ENCODE measurements around the gene NDOR1.
A peak's percentile ranks its signal among the peaks of the same experiment; 100 is the strongest.

NDOR1 gene

DNA sequence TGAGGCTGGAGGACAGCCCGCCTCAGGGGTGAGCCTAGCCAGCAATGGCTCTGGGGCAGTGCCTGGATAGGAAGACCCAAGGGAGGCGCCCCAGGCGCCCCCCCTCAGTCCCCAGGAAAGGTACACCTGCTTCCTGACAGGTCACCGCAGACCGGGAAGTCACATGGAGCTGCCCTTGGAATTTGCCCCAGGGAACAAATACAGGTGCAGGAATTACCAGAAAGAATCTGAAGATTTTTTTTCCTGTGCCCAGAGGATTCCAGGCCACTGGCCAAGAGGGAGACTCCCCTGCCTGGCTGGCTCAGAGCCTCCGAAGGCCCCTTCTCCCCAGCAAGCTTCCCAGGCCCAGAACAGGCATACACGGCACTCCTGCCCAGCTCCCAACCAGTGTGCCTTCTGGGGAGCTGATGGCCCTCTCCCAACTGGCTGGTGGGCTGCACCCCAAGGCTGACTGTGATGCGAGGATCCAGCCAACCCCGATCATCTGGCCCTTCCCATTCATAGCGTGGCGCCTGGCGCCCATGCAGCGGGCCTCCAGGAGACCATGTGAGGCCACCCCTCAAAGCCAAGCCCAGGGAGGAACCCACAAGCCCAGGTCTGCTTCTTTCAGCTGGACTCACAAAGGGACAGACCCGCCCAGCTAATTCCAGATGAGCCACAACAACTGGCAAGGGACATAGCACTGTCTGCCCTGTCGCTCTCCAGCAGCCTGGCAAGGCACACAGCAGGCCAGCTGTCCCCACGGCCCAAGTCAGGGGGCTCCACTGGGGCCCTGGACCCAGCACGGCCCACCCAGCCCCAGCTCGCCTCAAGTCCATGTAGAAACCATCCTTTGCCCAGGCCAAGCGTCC is 7.2 kb upstream of the NDOR1 start:
- Histone ChIP-seq H3K79me2 (ENCODE audit: low read length) (peaks cover 19% of the 10 kb centered on the region), H4K20me1 (ENCODE audit: insufficient read depth, low read length) (no peaks in the 10 kb centered on the region), H3K27me3 (ENCODE audit: low read depth, low read length) (no peaks in the 10 kb centered on the region), H3K27ac (ENCODE audit: low read length) (no peak overlapping the region), H3K4me3 (ENCODE audit: low read length) (no peak overlapping the region), H2AFZ (ENCODE audit: low read depth, low read length) (no peak overlapping the region), H3K4me1 (ENCODE audit: low read length) (peaks cover 11% of the 10 kb centered on the region), H3K36me3 (replicated peaks; ENCODE audit: low read depth, low read length) (no peaks in the 10 kb centered on the region), H3K9ac (ENCODE audit: low read length) (no peak overlapping the region), H3K9me3 (ENCODE audit: insufficient read depth, low read length) (no peaks in the 10 kb centered on the region), H3K4me2 (ENCODE audit: low read length) (no peak overlapping the region)
- TF ChIP-seq EZH2phosphoT487 (IDR thresholded peaks at IDR 0.05; ENCODE audit: low read depth), result no peak
- TF ChIP-seq, protein P1, sequence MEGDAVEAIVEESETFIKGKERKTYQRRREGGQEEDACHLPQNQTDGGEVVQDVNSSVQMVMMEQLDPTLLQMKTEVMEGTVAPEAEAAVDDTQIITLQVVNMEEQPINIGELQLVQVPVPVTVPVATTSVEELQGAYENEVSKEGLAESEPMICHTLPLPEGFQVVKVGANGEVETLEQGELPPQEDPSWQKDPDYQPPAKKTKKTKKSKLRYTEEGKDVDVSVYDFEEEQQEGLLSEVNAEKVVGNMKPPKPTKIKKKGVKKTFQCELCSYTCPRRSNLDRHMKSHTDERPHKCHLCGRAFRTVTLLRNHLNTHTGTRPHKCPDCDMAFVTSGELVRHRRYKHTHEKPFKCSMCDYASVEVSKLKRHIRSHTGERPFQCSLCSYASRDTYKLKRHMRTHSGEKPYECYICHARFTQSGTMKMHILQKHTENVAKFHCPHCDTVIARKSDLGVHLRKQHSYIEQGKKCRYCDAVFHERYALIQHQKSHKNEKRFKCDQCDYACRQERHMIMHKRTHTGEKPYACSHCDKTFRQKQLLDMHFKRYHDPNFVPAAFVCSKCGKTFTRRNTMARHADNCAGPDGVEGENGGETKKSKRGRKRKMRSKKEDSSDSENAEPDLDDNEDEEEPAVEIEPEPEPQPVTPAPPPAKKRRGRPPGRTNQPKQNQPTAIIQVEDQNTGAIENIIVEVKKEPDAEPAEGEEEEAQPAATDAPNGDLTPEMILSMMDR (IDR thresholded peaks at IDR 0.05; ENCODE audit: low read depth, low read length), result no peak

DNA sequence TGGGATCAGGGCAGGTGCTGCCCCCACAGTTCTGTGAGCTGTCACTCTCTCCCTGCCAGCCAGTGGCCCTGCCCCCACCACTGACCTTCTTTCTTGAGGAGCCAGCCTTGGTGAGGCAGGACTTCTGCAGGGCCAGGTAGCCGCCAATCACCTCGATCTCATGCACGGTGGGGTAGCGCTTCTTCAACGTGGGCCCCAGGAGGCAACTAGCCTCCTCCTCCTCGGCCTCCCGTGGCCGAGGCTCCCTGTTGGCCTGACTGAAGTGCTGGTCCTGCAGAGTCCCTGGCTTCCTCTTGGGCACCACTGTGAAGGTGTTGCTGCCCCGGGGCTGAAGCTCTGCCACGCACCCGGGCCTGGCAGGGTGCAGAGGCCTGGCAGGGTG is 6.6 kb upstream of the NDOR1 start:
- Histone ChIP-seq H3K9ac (ENCODE audit: low read length) (no peak overlapping the region), H3K79me2 (ENCODE audit: low read length) (peaks cover 25% of the 10 kb centered on the region), H3K4me3 (ENCODE audit: low read length) (no peak overlapping the region), H3K4me1 (ENCODE audit: low read length) (peaks cover 17% of the 10 kb centered on the region), H3K4me2 (ENCODE audit: low read length) (no peak overlapping the region), H3K27ac (ENCODE audit: low read length) (no peak overlapping the region), H3K36me3 (replicated peaks; ENCODE audit: low read depth, low read length) (no peaks in the 10 kb centered on the region), H4K20me1 (ENCODE audit: insufficient read depth, low read length) (no peaks in the 10 kb centered on the region), H3K9me3 (ENCODE audit: insufficient read depth, low read length) (no peaks in the 10 kb centered on the region), H3K27me3 (ENCODE audit: low read depth, low read length) (no peaks in the 10 kb centered on the region), H2AFZ (ENCODE audit: low read depth, low read length) (no peak overlapping the region)
- TF ChIP-seq, protein P1 (IDR thresholded peaks at IDR 0.05; ENCODE audit: low read depth, low read length), result no peak
- no peak for TF ChIP-seq EZH2phosphoT487 (IDR thresholded peaks at IDR 0.05; ENCODE audit: low read depth)

DNA sequence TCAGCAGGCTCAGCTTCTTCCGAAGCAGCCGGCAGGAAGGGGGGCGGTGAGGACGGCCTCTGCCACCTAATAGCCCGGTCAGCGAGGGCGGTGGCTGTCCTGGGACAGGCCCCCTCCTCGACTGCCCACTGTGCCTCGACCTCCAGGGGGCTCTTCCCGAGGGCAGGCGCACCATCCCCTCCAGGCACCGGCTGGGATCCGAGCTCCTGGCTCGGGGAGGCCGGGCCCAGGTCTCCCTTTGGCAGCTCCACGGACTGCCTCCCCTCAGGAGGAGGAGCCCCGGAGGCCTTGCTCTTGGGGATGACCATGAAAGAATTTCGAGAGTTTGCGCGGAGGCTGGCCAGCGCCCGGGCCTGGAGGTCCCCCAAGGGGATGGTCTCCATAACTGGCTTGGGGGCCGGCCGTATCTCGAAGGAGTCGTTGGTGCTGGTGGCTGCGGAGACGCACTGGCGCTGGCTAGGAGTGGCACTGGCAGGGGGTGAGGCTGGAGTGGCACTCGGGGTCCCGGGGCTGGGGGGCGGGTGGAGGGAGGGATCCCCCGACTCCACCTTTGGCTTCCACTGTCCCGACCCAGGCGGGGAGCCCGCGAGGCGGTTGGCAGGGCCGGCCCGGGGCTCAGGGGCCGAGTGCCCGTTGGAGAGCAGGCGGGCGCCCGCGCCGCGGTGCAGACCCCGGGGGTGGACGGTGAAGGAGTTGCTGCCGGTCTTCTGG is 5.9 kb upstream of the NDOR1 start:
- H3K27ac ChIP-seq (ENCODE audit: low read length), result no peak overlapping the region
- H3K9me3 ChIP-seq (ENCODE audit: insufficient read depth, low read length), result no peaks in the 10 kb centered on the region

More for the DNA sequence above, 5.9 kb upstream of the NDOR1 start:
- H4K20me1 ChIP-seq (ENCODE audit: insufficient read depth, low read length), result no peaks in the 10 kb centered on the region; the same call in 1 of the 2 replicates
- peak overlapping the region; percentile 49 for H3K9ac ChIP-seq (ENCODE audit: low read length)
- no peaks in the 10 kb centered on the region for H3K27me3 ChIP-seq (ENCODE audit: low read depth, low read length)
- H3K4me3 ChIP-seq (ENCODE audit: low read length), result peak overlapping the region; percentile 76
- H3K4me2 ChIP-seq (ENCODE audit: low read length), result peak overlapping the region; percentile 78
- peaks cover 24% of the 10 kb centered on the region for H3K4me1 ChIP-seq (ENCODE audit: low read length)
- no peaks in the 10 kb centered on the region for H3K36me3 ChIP-seq (replicated peaks; ENCODE audit: low read depth, low read length)
- peaks cover 32% of the 10 kb centered on the region for H3K79me2 ChIP-seq (ENCODE audit: low read length)
- no peak overlapping the region for H2AFZ ChIP-seq (ENCODE audit: low read depth, low read length)
- TF ChIP-seq, protein P1 (IDR thresholded peaks at IDR 0.05; ENCODE audit: low read depth, low read length), result no peak
- no peak for TF ChIP-seq EZH2phosphoT487 (IDR thresholded peaks at IDR 0.05; ENCODE audit: low read depth)
